ENCODE measurements around the gene HAL. TPM values are rescaled to one million over a fixed set of nuclear protein-coding genes. Genes with fewer than 3 reads are reported as not detected.

The HAL gene
- total and polyA plus RNA-seq, 2 of the 8 experiments (the other 6 are each of a cell fraction or from before 2014, with no cell fraction given): 0.12 to 0.17 TPM

GRCh38 chr12:95994476-95994875, 1.7 kb downstream of the HAL start (continued):
- TF ChIP-seq CBX5 (IDR thresholded peaks at IDR 0.05; ENCODE audit: low read depth, low read length) (no peak), CREB1 (IDR thresholded peaks at IDR 0.05) (no peak), CTCF (IDR thresholded peaks at IDR 0.05; ENCODE audit: control extremely low read depth in 1 of 3, insufficient read depth in 1 of 3, low read depth in 1 of 3, low read length in 3 of 3) (no peak)
